Measurements from ENCODE around the gene TBPL2.
"Not testable (repeated sequence)": the region's sequence is repeated elsewhere in the genome, so short reads cannot be mapped to it uniquely, and the experiment has no call there.

The TBPL2 gene

GRCh38 chr14:55399852-55400251 lies 40.6 kb downstream of the TBPL2 start:
- DNase-seq = no peak

DNA sequence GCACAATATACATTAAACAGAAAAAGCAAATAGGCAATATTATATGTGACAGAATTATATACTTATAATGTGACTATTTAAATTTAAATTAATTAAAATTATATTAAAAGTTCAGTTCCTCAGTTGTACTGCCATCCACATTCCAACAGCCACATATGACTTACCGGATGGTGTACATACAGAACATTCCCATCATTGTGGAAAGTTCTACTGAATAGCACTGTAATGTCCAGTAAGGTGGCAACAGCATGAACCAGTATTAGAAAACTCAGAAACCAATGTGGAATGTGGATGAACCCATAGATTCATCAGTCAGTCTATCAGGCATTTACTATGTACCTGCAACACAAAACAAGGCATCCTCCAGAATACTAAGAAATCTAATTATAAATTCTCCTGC lies 41.2 kb downstream of the TBPL2 start:
- no peak for DNase-seq

DNA sequence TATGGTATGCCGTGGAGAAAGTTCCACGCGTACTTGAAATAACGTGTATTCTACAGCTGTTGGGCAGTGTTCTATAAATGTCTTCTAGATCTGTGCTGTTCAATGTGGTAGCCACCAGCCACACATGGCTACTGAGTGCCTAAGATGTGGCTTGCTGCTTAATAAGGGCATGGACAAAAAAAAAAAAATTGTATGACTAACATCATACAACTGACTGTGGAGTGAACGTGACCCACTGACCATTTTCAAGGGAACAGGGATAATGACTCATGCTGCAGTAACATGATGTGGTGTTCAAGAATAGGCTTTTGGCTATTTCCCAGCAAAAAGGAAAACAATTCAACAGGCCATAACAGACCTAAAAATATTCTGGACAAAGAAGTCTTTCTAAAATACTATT lies 41.7 kb downstream of the TBPL2 start:
- no peak for DNase-seq

GRCh38 chr14:55389330-55389729 lies 51.1 kb downstream of the TBPL2 start:
- no peak for DNase-seq

GRCh38 chr14:55388160-55388559 lies 52.3 kb downstream of the TBPL2 start:
- no peak for DNase-seq

DNA sequence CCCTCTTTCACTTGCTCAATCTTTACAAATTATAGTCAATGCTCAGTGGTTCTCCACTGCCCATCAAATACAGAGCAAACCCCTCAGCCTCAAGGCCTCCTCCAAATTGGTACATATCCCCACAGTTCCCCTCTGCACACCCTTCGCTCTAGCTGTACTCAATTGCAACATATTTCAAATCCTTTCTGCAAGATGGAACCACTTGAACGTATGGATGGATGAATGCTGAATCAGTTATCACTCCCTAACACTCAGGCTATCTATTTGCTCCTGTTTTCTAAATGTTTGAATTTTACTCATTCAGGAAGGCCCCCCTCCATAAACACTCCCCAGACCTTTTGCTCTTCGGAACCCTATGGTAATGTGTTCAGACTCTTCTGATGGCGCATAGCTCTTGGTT lies 53.3 kb downstream of the TBPL2 start:
- no peak for DNase-seq

DNA sequence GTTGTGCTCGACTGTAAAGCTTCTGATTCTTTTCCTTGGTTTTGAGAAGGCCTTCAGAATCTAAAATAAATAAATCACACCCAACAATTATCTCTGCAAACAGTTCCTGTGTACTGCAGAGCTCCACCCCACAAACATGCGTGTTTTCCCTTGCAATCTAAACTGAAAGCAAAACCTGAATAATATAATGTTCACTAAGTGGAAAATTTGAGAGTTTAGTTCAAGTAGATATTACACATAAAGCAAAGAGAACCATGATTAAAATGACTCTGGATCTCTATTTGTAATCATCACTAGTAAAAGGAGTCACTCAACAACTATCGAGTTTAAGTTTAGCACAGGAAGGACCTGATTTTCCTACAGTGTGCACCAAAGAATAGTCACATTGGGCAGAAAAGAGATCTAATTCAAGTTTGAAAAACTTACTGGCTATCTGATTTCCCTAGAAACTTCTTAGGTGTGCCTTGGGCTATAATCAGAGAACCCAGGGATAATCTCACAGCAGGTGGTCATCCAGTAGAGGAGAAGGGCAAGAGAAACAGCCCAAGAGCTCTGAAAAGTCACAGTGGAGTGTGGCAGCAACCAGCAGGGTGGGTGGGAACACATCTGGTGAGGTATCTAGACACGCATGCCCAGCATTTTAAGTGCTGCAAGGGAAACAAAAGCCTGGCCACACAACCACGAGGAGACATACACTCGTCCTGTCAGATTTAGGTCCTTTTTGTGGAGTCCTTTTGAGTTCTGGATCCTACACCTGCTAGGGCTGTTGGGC lies 54.2 kb downstream of the TBPL2 start:
- no peak for DNase-seq

- DNase-seq = no peak
These were observed 55.9 kb downstream of the TBPL2 start for GRCh38 chr14:55384536-55384935.

- DNase-seq = no peak
These were observed 56.8 kb downstream of the TBPL2 start for GRCh38 chr14:55383541-55384140.

GRCh38 chr14:55383056-55383466 lies 57.4 kb downstream of the TBPL2 start:
- DNase-seq = not testable (repeated sequence)

GRCh38 chr14:55382483-55382882 lies 57.9 kb downstream of the TBPL2 start:
- DNase-seq = no peak

GRCh38 chr14:55381561-55381960 lies 58.9 kb downstream of the TBPL2 start:
- DNase-seq = no peak

- no peak for DNase-seq
These were observed 59.4 kb downstream of the TBPL2 start for GRCh38 chr14:55381040-55381439.

DNA sequence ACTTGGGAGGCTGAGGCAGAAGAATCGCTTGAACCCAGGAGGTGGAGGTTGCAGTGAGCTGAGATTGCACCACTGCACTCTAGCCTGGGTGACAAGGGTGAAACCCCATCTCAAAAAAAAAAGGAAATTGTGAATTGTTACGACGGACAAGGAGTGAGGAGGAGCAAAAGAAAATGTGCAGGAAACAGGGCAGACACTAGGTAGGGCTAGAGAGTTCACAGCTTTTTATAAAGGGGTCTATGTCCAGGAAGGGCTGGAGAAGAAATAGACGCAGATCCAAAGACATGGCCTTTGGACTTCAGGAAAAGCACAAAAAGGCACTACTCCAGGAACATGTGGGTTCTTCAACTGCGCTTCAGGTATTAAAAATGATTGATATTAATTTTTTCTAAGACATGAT lies 63.2 kb downstream of the TBPL2 start:
- no peak for DNase-seq

- DNase-seq = no peak
These were observed 65.6 kb downstream of the TBPL2 start for GRCh38 chr14:55374771-55375170.

DNA sequence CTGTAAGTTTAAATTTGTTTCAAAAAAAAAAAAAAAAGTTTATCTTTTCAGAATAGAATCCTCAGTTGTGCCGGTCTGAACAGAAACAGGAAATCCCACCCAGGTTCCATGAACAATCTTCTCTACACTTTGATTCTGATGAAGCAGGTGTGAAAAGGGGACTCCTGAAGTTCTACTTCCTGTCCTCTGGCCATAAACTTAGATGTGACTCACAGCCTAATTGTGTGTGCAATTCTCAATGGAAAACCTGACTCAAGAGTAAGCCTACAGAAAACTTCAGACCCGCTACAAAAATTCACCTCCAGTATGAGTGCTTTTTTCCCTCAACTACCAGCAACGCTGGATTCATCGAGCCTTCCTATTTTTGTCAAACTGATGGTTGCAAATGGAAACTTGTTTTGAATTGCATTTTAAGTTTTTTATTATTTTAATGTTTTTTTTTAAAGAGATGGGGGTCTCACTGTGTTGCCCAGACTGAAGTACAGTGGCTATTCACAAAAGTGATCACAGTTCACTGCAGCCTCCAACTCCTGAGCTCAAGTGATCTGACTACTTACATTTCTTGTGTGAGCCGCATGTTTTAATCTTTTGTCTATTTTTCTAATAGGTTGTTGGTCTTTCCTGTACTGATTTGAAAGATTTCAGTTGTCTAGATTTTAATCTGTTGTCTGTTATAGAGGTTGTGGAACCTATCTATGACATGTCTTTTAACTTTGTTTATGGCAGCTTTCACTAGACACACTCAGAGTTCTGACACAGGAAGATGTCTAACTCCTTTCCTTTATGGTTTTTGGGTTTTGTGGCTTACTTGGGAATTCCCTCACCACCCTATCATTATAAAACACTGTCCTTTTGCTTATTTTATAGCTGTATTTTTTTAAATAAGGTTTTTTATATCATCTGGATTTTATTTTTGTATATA lies 66.4 kb downstream of the TBPL2 start:
- DNase-seq = no peak

DNA sequence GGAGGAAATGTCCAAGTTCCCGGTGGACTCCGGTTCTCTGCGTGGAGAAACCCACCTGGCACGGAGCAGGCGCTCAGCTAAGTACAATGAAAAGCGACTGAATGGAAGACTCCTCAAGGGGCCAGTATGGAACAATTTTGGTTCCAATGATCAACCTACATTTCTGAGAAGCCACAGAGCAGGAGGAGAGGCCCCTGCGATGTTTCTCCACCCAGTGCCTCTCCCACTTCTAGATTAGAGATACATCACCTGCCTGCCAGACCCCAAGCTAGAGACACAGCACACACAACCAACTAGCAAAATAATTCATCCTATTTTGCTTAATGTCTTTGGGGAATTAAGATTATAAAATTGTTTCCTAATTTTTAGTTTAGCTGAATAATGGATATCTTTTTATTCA lies 67.6 kb downstream of the TBPL2 start:
- DNase-seq = no peak

GRCh38 chr14:55372423-55372822 lies 68.0 kb downstream of the TBPL2 start:
- no peak for DNase-seq

- DNase-seq = no peak
These were observed 69.4 kb downstream of the TBPL2 start for GRCh38 chr14:55370883-55371455.

DNA sequence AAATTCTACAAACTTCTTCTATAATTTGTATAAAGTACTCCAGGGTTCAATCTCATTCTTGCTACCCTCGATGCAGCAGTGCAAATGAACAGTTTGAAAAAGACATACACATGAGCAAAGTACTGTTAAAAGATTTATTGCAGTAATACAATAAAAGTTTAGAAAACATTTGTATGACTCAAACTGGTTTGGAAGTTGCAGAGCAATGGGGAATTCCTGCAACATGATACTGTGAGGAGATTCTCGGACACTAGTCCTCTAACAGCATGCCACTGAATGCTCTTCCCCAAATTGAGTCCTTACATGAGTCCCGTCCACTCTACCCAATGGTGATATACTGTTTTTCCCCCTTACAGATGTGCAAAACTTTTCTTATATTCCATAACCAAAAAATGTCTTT lies 74.1 kb downstream of the TBPL2 start:
- no peak for DNase-seq
